Mesenchymal stem cell (in vitro differentiated cells and primary cell): Measurements from ENCODE around the gene PTPRN2.

Experiments
- DNase-seq: peaks from one replicate; pipeline ENCODE4 v3.0.0-alpha.2; 2013
- H2AFZ ChIP-seq: one replicate; pipeline ENCODE4 v1.6.1; 2013; ENCODE audit warnings: low read depth, mild to moderate bottlenecking, control low read depth, inconsistent platforms, low read length, moderate library complexity
- H2AK5ac ChIP-seq: 2 replicates; pipeline ENCODE4 v1.6.1; 2013; ENCODE audit warnings: low read length, moderate library complexity, mild to moderate bottlenecking, inconsistent platforms; ENCODE audit not compliant: severe bottlenecking
- H2BK120ac ChIP-seq: one replicate; pipeline ENCODE4 v1.6.1; 2013; ENCODE audit warnings: low read depth, mild to moderate bottlenecking, inconsistent platforms, low read length, moderate library complexity
- H2BK12ac ChIP-seq, 2 experiments: one replicate each; pipeline ENCODE4 v1.6.1; 2013; ENCODE audit warnings: inconsistent platforms in 2 of 2, low read length in 2 of 2, mild to moderate bottlenecking in 2 of 2, moderate library complexity in 2 of 2, control low read depth in 1 of 2
- H2BK15ac ChIP-seq: one replicate; pipeline ENCODE4 v1.6.1; 2013; ENCODE audit warnings: mild to moderate bottlenecking, low read depth, inconsistent platforms; ENCODE audit not compliant: poor library complexity, severe bottlenecking
- H2BK5ac ChIP-seq: 2 replicates; pipeline ENCODE4 v1.6.1; 2013; ENCODE audit warnings: low read depth, mild to moderate bottlenecking, low read length, control low read depth, inconsistent platforms; ENCODE audit not compliant: poor library complexity, severe bottlenecking
- H3K14ac ChIP-seq, 2 experiments: one replicate each; pipeline ENCODE4 v1.6.1; 2013; ENCODE audit warnings: inconsistent platforms in 2 of 2, low read length in 2 of 2, control low read depth in 1 of 2, mild to moderate bottlenecking in 1 of 2, moderate library complexity in 1 of 2
- H3K18ac ChIP-seq, 2 experiments: one replicate each; pipeline ENCODE4 v1.6.1; 2013; ENCODE audit warnings: inconsistent platforms in 2 of 2, low read length in 2 of 2, control low read depth in 1 of 2, low read depth in 1 of 2, mild to moderate bottlenecking in 1 of 2
- H3K23ac ChIP-seq, 2 experiments: one replicate each; pipeline ENCODE4 v1.6.1; 2013; ENCODE audit warnings: inconsistent platforms in 2 of 2, low read length in 2 of 2, mild to moderate bottlenecking in 2 of 2, moderate library complexity in 2 of 2, control low read depth in 1 of 2
- H3K27ac ChIP-seq: 2 replicates; pipeline ENCODE4 v1.5.1; 2013; ENCODE audit warnings: mild to moderate bottlenecking, moderate library complexity, low read length, control low read depth, inconsistent platforms; ENCODE audit not compliant: poor library complexity, severe bottlenecking
- H3K27me3 ChIP-seq, 2 experiments: 2 replicates each; pipeline versions ENCODE4 v1.6.1 to v1.7.0; 2013; ENCODE audit warnings: low read length in 2 of 2, mild to moderate bottlenecking in 2 of 2, moderate library complexity in 2 of 2, control low read depth in 1 of 2, inconsistent platforms in 1 of 2; ENCODE audit not compliant: control insufficient read depth in 1 of 2, insufficient read depth in 1 of 2
- H3K36me3 ChIP-seq, 2 experiments: 2 replicates each; pipeline versions ENCODE4 v1.6.1 to v1.7.0; 2013; ENCODE audit warnings: low read length in 2 of 2, control low read depth in 1 of 2, inconsistent platforms in 1 of 2, low read depth in 1 of 2, mild to moderate bottlenecking in 1 of 2; ENCODE audit not compliant: insufficient read depth in 2 of 2, control insufficient read depth in 1 of 2
- H3K4ac ChIP-seq, 2 experiments: one replicate each; pipeline ENCODE4 v1.6.1; 2013; ENCODE audit warnings: inconsistent platforms in 2 of 2, low read length in 2 of 2, mild to moderate bottlenecking in 2 of 2, moderate library complexity in 2 of 2, control low read depth in 1 of 2, low read depth in 1 of 2
- H3K4me1 ChIP-seq: 2 replicates; pipeline ENCODE4 v1.6.1; 2013; ENCODE audit warnings: low read depth, low read length, control low read depth; ENCODE audit not compliant: control insufficient read depth, insufficient read depth
- H3K4me2 ChIP-seq: 2 replicates; pipeline ENCODE4 v1.6.1; 2013; ENCODE audit warnings: low read length, mild to moderate bottlenecking, inconsistent platforms; ENCODE audit not compliant: poor library complexity, severe bottlenecking
- H3K4me3 ChIP-seq, 2 experiments: 2 replicates each; pipeline versions ENCODE4 v1.5.1 to v1.7.0; 2013; ENCODE audit warnings: low read length in 2 of 2, mild to moderate bottlenecking in 2 of 2, control low read depth in 1 of 2, low read depth in 1 of 2; ENCODE audit not compliant: insufficient read depth in 1 of 2
- H3K79me1 ChIP-seq: replicated peaks from 2 replicates; pipeline ENCODE4 v1.6.1; 2013; ENCODE audit warnings: mild to moderate bottlenecking, control low read depth, low read length, inconsistent platforms; ENCODE audit not compliant: poor library complexity, severe bottlenecking
- H3K9ac ChIP-seq: 2 replicates; pipeline ENCODE4 v1.7.0; 2013; ENCODE audit warnings: mild to moderate bottlenecking, low read length, moderate library complexity
- H3K9me3 ChIP-seq: 2 replicates; pipeline ENCODE4 v1.7.0; 2013; ENCODE audit warnings: mild to moderate bottlenecking, low read length; ENCODE audit not compliant: control insufficient read depth
- H4K8ac ChIP-seq: one replicate; pipeline ENCODE4 v1.6.1; 2013; ENCODE audit warnings: inconsistent platforms, mild to moderate bottlenecking, low read length, moderate library complexity
- H4K91ac ChIP-seq: one replicate; pipeline ENCODE4 v1.6.1; 2013; ENCODE audit warnings: mild to moderate bottlenecking, low read length, inconsistent platforms
- WGBS: methylation state at CpG from one replicate; pipeline ENCODE4 v1.1.7; 2013; ENCODE audit warnings: mixed read lengths; 5-methylcytosine and 5-hydroxymethylcytosine counted together

The PTPRN2 gene

DNA sequence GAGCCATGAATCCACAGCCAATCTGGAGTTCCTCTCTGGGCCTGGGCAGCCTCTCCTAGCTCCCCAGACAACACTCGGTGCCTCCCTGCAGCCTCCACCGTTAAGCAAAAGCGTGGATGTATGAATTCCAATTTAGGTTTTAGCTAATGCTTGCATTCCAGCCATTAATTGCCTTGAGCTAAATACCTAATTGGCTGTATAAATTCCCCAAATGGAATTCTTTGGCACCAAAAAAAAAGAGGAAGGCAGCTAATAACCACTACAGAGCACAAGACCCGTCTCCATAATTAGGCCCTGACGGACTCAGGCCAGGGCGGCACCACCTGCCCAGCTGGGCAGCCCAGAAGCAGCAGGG lies 140.5 kb downstream of the PTPRN2 start:
- no peak overlapping the region for H2BK120ac ChIP-seq
- H3K4me3 ChIP-seq: no peak overlapping the region
- H2BK15ac ChIP-seq: no peak overlapping the region
- no peaks in the 10 kb centered on the region for H3K27me3 ChIP-seq
- 85% methylated on average over 6 of the region's 6 CpGs for WGBS
- no peak overlapping the region for H2BK5ac ChIP-seq
- H3K9ac ChIP-seq: no peak overlapping the region
- H2AFZ ChIP-seq: no peak overlapping the region
- no peak overlapping the region for H3K14ac ChIP-seq
- no peaks in the 10 kb centered on the region for H3K36me3 ChIP-seq
- no peaks in the 10 kb centered on the region for H3K4me1 ChIP-seq
- H3K23ac ChIP-seq: no peak overlapping the region
- no peak overlapping the region for H3K4me2 ChIP-seq
- no peak overlapping the region for H3K27ac ChIP-seq
- no peak overlapping the region for H4K8ac ChIP-seq
- H3K79me1 ChIP-seq: no peaks in the 10 kb centered on the region
- no peak overlapping the region for H3K18ac ChIP-seq
- no peak overlapping the region for H4K91ac ChIP-seq
- DNase-seq: no peak
- H3K9me3 ChIP-seq: no peaks in the 10 kb centered on the region
- no peak overlapping the region for H2AK5ac ChIP-seq
- H2BK12ac ChIP-seq: no peak overlapping the region
- no peak overlapping the region for H3K4ac ChIP-seq

DNA sequence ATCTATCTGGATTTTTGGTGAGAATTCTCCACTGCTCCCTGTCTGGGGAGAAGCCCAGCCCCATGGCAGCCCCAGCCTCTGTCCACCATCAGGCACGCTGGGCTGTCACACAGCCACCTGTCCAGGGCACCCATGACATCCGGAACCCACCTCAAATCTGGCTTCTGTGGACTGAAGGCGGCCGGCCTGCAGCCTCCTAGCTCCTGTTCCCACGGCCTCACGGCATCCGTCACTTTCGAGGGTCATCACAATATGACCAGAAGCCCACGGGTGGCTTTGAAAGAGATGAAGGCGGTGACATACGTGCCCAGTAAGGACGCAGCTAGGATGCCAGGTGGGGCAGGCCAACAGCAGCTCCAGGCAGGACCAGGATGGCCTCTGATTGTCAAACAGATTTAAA lies 140.9 kb downstream of the PTPRN2 start:
- no peaks in the 10 kb centered on the region for H3K9me3 ChIP-seq
- no peak for DNase-seq
- H2AFZ ChIP-seq: no peak overlapping the region
- no peak overlapping the region for H3K23ac ChIP-seq
- H3K4me1 ChIP-seq: no peaks in the 10 kb centered on the region
- no peak overlapping the region for H4K91ac ChIP-seq
- no peak overlapping the region for H2BK5ac ChIP-seq
- H3K4me3 ChIP-seq: no peak overlapping the region
- H2BK15ac ChIP-seq: no peak overlapping the region
- no peak overlapping the region for H2BK120ac ChIP-seq
- no peak overlapping the region for H3K14ac ChIP-seq
- H3K79me1 ChIP-seq: no peaks in the 10 kb centered on the region
- H3K27ac ChIP-seq: no peak overlapping the region
- H4K8ac ChIP-seq: no peak overlapping the region
- no peak overlapping the region for H2BK12ac ChIP-seq
- no peak overlapping the region for H2AK5ac ChIP-seq
- H3K36me3 ChIP-seq: no peaks in the 10 kb centered on the region
- H3K27me3 ChIP-seq: no peaks in the 10 kb centered on the region
- no peak overlapping the region for H3K4me2 ChIP-seq
- H3K4ac ChIP-seq: no peak overlapping the region
- H3K9ac ChIP-seq: no peak overlapping the region
- no peak overlapping the region for H3K18ac ChIP-seq
- 77% methylated on average over 12 of the region's 12 CpGs for WGBS

DNA sequence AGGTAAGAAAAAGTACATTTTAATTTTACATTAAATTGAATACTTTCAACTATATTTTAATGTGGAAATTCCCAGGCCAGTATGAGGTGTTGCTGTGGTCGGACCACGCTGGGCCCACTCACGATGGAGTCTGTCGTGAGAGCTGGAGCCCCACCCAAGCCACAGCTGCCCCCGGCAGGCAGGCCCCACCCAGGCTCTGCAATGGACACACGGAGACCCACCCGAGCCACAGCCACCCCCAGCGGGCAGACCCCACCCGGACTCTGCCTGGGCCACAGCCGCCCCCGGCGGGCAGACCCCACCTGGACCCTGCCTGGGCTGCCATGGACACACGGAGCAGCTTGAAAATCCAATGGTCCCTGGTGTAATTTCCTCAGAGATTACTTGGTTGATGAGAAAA lies 141.3 kb downstream of the PTPRN2 start:
- H3K4me3 ChIP-seq: no peak overlapping the region
- no peak overlapping the region for H2AFZ ChIP-seq
- no peaks in the 10 kb centered on the region for H3K36me3 ChIP-seq
- no peak overlapping the region for H4K91ac ChIP-seq
- no peak overlapping the region for H3K4ac ChIP-seq
- no peak overlapping the region for H3K4me2 ChIP-seq
- H3K27me3 ChIP-seq: no peaks in the 10 kb centered on the region
- no peak overlapping the region for H4K8ac ChIP-seq
- no peak overlapping the region for H2BK15ac ChIP-seq
- no peaks in the 10 kb centered on the region for H3K79me1 ChIP-seq
- H3K18ac ChIP-seq: no peak overlapping the region
- no peak overlapping the region for H3K14ac ChIP-seq
- H2AK5ac ChIP-seq: no peak overlapping the region
- H2BK12ac ChIP-seq: no peak overlapping the region
- H3K9ac ChIP-seq: no peak overlapping the region
- no peaks in the 10 kb centered on the region for H3K4me1 ChIP-seq
- no peak overlapping the region for H2BK5ac ChIP-seq
- H3K23ac ChIP-seq: no peak overlapping the region
- WGBS: 88% methylated on average over 13 of the region's 13 CpGs
- H3K9me3 ChIP-seq: no peaks in the 10 kb centered on the region
- H2BK120ac ChIP-seq: no peak overlapping the region
- DNase-seq: no peak
- H3K27ac ChIP-seq: no peak overlapping the region

DNA sequence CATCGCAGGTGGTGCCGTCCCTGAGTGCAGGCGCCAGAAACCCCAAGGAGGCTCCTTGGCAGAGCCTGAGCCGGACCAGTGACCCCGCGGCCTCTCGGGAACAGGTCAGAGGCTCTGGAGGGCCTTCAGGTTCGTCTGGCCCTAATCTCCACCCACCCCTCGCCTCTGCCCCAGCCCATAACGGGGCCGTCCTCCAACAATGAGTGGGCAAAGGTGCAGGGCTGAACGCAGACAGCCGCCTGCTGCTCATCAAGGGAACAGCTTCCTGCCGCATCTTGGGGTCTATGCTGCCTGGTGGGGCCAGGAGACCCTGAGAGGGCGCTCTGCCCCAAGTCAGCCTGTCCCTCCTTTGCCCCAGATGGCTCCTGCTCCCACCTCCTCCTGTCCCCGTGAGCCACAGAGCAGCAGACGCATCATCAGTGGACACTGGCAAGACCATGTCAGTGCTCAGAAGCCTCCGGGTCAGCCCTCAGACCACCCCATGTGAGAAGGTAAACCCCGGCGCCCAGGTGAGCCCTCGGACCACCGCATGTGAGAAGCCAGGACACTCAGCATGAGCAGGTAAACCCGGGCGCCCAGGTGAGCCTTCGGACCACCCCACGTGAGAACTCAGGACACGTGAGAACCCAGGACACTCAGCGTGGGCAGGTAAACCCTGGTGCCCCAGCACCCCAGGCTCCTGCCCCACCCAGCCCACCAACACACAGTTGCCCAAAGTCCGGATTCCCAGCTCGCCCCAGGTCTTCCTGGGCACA lies 142.0 kb downstream of the PTPRN2 start:
- no peak overlapping the region for H2BK15ac ChIP-seq
- no peak overlapping the region for H4K91ac ChIP-seq
- H3K4me2 ChIP-seq: no peak overlapping the region
- no peaks in the 10 kb centered on the region for H3K9me3 ChIP-seq
- H3K4me1 ChIP-seq: no peaks in the 10 kb centered on the region
- H3K4ac ChIP-seq: no peak overlapping the region
- no peak overlapping the region for H3K4me3 ChIP-seq
- DNase-seq: no peak
- no peaks in the 10 kb centered on the region for H3K27me3 ChIP-seq
- H3K36me3 ChIP-seq: no peaks in the 10 kb centered on the region
- WGBS: 83% methylated on average over 30 of the region's 30 CpGs
- no peak overlapping the region for H3K27ac ChIP-seq
- H2AK5ac ChIP-seq: no peak overlapping the region
- no peak overlapping the region for H2BK5ac ChIP-seq
- H3K9ac ChIP-seq: no peak overlapping the region
- H3K23ac ChIP-seq: no peak overlapping the region
- no peak overlapping the region for H2AFZ ChIP-seq
- no peak overlapping the region for H4K8ac ChIP-seq
- H3K14ac ChIP-seq: no peak overlapping the region
- H3K18ac ChIP-seq: no peak overlapping the region
- H2BK12ac ChIP-seq: no peak overlapping the region
- H2BK120ac ChIP-seq: no peak overlapping the region
- H3K79me1 ChIP-seq: no peaks in the 10 kb centered on the region
